HEK293T (cell line): Measurements from ENCODE around the gene CRYL1.

Experiments used
- ARNT ChIP-seq: fragments of 450-650 bp; IDR thresholded peaks from 2 replicates; pipeline ENCODE4 v1.6.1; 2017; ENCODE audit warnings: mild to moderate bottlenecking
- BHLHE40 ChIP-seq: fragments of 450-650 bp; IDR thresholded peaks from 2 replicates; pipeline ENCODE4 v1.6.1; 2016; ENCODE audit warnings: mild to moderate bottlenecking, moderate library complexity, borderline replicate concordance
- CTBP1 ChIP-seq: fragments of 450-650 bp; IDR thresholded peaks from 2 replicates; pipeline ENCODE4 v1.6.1; 2016; ENCODE audit warnings: borderline replicate concordance
- ELF4 ChIP-seq: fragments of 450-650 bp; IDR thresholded peaks from 2 replicates; pipeline ENCODE4 v1.6.1; 2017; ENCODE audit warnings: antibody characterized with exemption
- FOXA1 ChIP-seq: fragments of 450-650 bp; IDR thresholded peaks from 2 replicates; pipeline ENCODE4 v1.6.1; 2016; ENCODE audit warnings: mild to moderate bottlenecking
- FOXK2 ChIP-seq: fragments of 450-650 bp; IDR thresholded peaks from 2 replicates; pipeline ENCODE4 v1.6.1; 2016; ENCODE audit warnings: mild to moderate bottlenecking
- HDGF ChIP-seq: fragments of 450-650 bp; IDR thresholded peaks from 2 replicates; pipeline ENCODE4 v1.6.1; 2017; ENCODE audit warnings: antibody characterized with exemption, borderline replicate concordance
- LEF1 ChIP-seq: fragments of 450-650 bp; IDR thresholded peaks from 2 replicates; pipeline ENCODE4 v1.6.1; 2017; ENCODE audit warnings: mild to moderate bottlenecking, borderline replicate concordance
- NFRKB ChIP-seq: fragments of 450-650 bp; IDR thresholded peaks from 2 replicates; pipeline ENCODE4 v1.6.1; 2016; ENCODE audit warnings: mild to moderate bottlenecking, moderate library complexity
- PKNOX1 ChIP-seq: fragments of 450-650 bp; IDR thresholded peaks from 2 replicates; pipeline ENCODE4 v1.6.1; 2016
- SP1 ChIP-seq: fragments of 450-650 bp; IDR thresholded peaks from 2 replicates; pipeline ENCODE4 v1.6.1; 2017
- SUZ12 ChIP-seq: fragments of 450-650 bp; IDR thresholded peaks from 2 replicates; pipeline ENCODE4 v1.6.1; 2016; ENCODE audit warnings: mild to moderate bottlenecking
- TARDBP ChIP-seq: fragments of 450-650 bp; IDR thresholded peaks from 2 replicates; pipeline ENCODE4 v1.6.1; 2016
- ZNF384 ChIP-seq: fragments of 450-650 bp; IDR thresholded peaks from 2 replicates; pipeline ENCODE4 v1.6.1; 2016

GRCh38 chr13:20360835-20361412 is 164.7 kb downstream of the CRYL1 start:
- TF ChIP-seq SUZ12 (no peak), SP1 (no peak), BHLHE40 (no peak), FOXK2 (no peak), ELF4 (no peak), PKNOX1 (no peak), NFRKB (no peak), FOXA1 (no peak), ARNT (no peak), LEF1 (no peak), ZNF384 (no peak), HDGF (no peak), TARDBP (no peak), CTBP1 (no peak)
